ENCODE measurements around the gene SBNO2. TPM values are rescaled to one million over a fixed set of nuclear protein-coding genes. Genes with fewer than 3 reads are reported as not detected.
A peak's percentile ranks its signal among the peaks of the same experiment; 100 is the strongest.

Gene SBNO2
- total RNA-seq, 1 donor from 2014 or later: 61.6 TPM

DNA sequence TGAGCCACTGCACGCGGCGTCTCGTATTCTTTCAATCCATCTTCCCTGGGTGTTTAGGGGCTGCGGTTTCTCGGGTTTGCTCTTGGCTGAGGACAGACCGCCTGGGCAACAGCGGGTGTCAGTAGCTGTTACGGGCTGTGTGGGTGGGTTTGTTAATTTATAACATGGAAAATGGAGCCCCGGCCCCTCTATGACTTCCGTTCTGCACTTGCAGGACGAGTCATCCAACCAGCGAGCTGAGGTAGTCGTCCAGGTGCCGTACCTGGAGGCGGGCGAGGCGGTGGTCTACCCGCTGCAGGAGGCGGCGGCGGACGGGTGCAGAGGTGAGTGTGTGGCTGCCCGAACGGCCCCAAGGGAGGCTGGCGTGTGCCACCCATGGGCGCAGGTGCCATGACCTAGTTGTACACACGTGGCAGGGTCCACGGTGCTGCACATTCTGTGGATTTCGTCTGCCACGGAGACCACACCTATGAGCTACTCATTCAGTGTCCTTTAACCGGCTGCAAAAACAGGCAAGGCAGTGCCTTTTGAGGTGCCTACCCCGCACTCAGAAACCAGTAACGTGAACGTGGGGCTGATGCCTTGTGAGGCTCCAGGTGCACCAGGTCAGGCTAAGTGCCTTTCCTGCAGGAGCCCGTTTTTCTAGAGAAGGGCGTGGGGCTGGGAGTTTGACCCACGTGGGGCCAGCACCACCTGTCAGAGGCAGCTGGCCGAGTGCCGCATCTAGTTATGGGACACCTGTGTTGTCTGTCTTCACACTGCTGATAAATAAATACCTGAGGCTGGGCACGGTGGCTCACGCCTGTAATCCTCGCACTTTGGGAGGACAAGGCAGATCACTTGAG, 89.8 kb downstream of the SBNO2 start:
- Mint-ChIP-seq H3K4me3 (ENCODE audit: unreplicated experiment) (no peak overlapping the region), H3K36me3 (ENCODE audit: unreplicated experiment) (peaks cover 4% of the 10 kb centered on the region), H3K27ac (ENCODE audit: unreplicated experiment) (no peak overlapping the region), H3K9me3 (ENCODE audit: unreplicated experiment) (no peaks in the 10 kb centered on the region), H3K27me3 (ENCODE audit: unreplicated experiment) (no peaks in the 10 kb centered on the region), H3K4me1 (ENCODE audit: unreplicated experiment) (peaks cover 10% of the 10 kb centered on the region)
- no peak for TF ChIP-seq CTCF (IDR thresholded peaks at IDR 0.05)
- DNase-seq (ENCODE audit: extremely low spot score, unreplicated experiment): no peak

DNA sequence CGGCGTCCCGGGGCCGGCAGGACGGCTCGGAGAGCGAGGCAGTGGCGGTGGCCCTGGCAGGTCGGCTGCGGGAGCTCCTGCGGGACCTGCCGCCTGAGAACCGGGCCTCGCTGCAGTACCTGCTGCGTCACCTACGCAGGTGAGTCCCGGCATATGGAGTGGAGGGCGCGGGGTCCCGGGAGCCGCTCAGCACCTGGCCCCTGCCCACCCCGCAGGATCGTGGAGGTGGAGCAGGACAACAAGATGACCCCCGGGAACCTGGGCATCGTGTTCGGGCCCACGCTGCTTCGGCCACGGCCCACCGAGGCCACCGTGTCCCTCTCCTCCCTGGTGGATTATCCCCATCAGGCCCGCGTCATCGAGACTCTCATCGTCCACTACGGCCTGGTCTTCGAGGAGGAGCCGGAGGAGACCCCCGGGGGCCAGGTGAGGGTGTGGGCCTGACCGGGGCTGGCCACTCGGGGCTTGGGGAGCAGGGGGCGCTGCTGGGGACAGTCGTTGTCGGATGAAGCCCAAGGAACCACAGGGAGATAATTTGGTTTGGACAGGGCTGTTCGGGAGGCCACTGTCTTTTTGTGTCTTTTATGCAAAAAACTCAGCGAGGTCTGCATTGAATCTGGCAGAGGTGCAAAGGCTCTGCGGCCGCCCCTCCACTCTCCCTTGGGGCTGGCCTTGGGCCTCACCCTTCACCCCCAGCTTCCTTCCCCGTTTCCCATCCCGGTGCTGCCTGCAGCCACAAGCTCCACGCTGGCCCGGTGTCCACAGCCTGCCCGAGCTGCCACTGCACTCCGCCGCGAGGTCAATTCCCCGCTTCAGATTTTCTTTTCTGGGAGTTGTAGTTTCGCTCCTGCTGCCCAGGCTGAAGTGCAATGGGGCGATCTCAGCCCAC, 90.9 kb downstream of the SBNO2 start:
- no peak overlapping the region for H3K27ac Mint-ChIP-seq (ENCODE audit: unreplicated experiment)

GRCh38 chr19:1082165-1082927, 91.7 kb downstream of the SBNO2 start:
- Mint-ChIP-seq H3K36me3 (ENCODE audit: unreplicated experiment) (no peaks in the 10 kb centered on the region), H3K27ac (ENCODE audit: unreplicated experiment) (no peak overlapping the region), H3K9me3 (ENCODE audit: unreplicated experiment) (no peaks in the 10 kb centered on the region), H3K4me1 (ENCODE audit: unreplicated experiment) (peaks cover 10% of the 10 kb centered on the region), H3K27me3 (ENCODE audit: unreplicated experiment) (no peaks in the 10 kb centered on the region), H3K4me3 (ENCODE audit: unreplicated experiment) (peak overlapping the region; percentile 69)
- DNase-seq (ENCODE audit: extremely low spot score, unreplicated experiment): no peak
- TF ChIP-seq CTCF (IDR thresholded peaks at IDR 0.05): no peak

More for the DNA sequence above, 90.9 kb downstream of the SBNO2 start:
- DNase-seq (ENCODE audit: extremely low spot score, unreplicated experiment): no peak
- Mint-ChIP-seq H3K36me3 (ENCODE audit: unreplicated experiment) (peaks cover 4% of the 10 kb centered on the region), H3K4me1 (ENCODE audit: unreplicated experiment) (peaks cover 10% of the 10 kb centered on the region), H3K9me3 (ENCODE audit: unreplicated experiment) (no peaks in the 10 kb centered on the region), H3K4me3 (ENCODE audit: unreplicated experiment) (no peak overlapping the region), H3K27me3 (ENCODE audit: unreplicated experiment) (no peaks in the 10 kb centered on the region)
- no peak for TF ChIP-seq CTCF (IDR thresholded peaks at IDR 0.05)

DNA sequence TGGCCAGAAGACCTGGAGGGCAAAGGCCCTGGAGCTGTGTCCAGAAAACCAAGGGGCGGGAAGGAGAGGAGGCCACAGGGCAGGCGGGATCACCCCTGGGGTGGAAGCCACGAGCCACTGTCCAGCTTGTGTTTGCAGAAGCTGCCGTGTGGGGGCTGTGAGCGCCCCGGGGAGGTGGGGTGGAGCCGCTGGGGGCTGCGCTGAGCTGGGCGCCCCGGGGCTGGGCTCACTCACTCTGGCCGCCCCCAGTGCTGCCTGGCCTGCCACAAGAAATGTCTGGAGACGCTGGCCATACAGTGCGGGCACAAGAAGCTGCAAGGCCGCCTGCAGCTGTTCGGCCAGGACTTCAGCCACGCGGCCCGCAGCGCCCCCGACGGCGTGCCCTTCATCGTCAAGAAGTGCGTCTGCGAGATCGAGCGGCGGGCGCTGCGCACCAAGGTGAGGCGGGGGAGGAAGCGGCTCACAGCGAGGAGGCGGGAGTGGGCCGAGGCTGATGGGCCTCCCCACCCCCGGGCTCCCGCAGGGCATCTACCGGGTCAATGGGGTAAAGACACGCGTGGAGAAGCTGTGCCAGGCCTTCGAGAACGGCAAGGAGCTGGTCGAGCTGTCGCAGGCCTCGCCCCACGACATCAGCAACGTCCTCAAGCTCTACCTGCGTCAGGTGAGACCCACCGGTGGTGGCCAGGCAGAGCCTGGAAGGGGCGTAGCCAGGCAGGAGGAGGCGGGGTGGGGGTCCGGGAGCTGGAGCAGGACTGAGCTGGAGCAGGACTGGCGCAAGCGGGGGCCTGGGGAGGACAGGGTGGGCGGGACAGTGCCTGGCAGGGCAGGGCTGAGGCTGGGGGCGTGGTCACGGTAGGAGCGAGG, 92.5 kb downstream of the SBNO2 start:
- no peak for TF ChIP-seq CTCF (IDR thresholded peaks at IDR 0.05)
- peaks cover 10% of the 10 kb centered on the region for H3K4me1 Mint-ChIP-seq (ENCODE audit: unreplicated experiment)
- no peaks in the 10 kb centered on the region for H3K36me3 Mint-ChIP-seq (ENCODE audit: unreplicated experiment)
- H3K9me3 Mint-ChIP-seq (ENCODE audit: unreplicated experiment): no peaks in the 10 kb centered on the region
- H3K27ac Mint-ChIP-seq (ENCODE audit: unreplicated experiment): no peak overlapping the region
- DNase-seq (ENCODE audit: extremely low spot score, unreplicated experiment): no peak
- H3K4me3 Mint-ChIP-seq (ENCODE audit: unreplicated experiment): peak overlapping the region; percentile 52
- H3K27me3 Mint-ChIP-seq (ENCODE audit: unreplicated experiment): no peaks in the 10 kb centered on the region

All from osteocyte (in vitro differentiated cells).